DMS153 treated with DMSO at 0.1 percent for 48 hours (cell line): ENCODE results near the gene ZDHHC19.
A peak's percentile ranks its signal among the peaks of the same experiment; 100 is the strongest.
"Not testable (repeated sequence)": the region's sequence is repeated elsewhere in the genome, so short reads cannot be mapped to it uniquely, and the experiment has no call there.

Experiments
- DNase-seq: peaks from one replicate; lab custom pipeline; 2025; ENCODE audit not compliant: unreplicated experiment; lab: John Stamatoyannopoulos, UW

Gene ZDHHC19

GRCh38 chr3:196225086-196225485, 13.9 kb upstream of the ZDHHC19 start:
- no peak for DNase-seq

DNA sequence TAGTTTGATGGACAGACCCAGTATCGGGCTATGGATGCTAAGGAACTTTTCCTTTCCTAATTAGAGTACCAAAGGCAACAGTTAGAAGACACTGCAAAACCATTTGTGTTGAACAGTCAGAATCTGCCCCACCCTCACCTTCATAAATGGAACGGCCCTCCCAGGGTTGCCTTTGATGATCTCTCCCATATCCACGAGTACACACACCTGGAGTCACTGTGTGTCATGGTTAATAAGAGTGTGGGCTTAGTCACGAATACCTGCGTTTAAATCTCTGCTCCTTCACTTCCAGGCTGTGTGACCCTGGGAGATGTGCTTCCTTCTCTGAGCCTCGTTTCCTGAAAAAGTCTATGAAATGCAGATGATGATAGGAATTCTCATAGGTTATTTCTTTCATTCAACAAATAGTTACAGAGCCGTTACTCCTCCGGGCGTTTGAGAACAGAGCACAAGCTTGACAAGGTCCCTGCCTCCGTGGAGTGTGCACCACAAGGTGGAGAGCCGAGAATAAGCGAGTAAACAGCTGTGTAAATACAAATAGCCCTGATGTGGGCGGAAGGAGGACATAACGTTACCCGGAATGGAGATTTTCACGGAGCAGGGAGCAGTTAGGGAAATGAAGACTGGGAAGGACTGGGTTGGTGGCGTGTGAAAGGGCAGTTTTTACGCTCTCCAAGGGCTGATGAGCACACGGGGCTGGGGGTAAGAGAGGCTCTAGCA, 11.8 kb upstream of the ZDHHC19 start:
- DNase-seq, result no peak

DNA sequence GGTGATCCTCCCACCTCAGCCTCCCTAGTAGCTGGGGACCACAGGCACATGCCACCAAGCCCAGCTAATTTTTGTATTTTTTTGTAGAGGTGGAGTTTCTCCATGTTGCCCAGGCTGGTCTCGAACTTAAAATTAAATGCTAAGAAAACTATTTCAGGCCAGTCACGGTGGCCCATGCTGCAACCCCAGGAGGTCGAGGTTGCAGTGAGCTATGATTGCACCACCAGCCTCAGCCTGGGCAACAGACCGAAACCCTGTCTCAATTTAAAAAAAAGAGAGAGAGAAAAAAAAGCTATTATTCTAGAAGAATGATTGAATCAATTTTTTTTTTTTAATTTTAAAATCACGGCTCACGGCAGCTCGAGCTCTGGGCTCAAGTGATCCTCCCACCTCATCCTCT, 9.8 kb upstream of the ZDHHC19 start:
- no peak for DNase-seq

GRCh38 chr3:196220587-196220986, 9.4 kb upstream of the ZDHHC19 start:
- no peak for DNase-seq

DNA sequence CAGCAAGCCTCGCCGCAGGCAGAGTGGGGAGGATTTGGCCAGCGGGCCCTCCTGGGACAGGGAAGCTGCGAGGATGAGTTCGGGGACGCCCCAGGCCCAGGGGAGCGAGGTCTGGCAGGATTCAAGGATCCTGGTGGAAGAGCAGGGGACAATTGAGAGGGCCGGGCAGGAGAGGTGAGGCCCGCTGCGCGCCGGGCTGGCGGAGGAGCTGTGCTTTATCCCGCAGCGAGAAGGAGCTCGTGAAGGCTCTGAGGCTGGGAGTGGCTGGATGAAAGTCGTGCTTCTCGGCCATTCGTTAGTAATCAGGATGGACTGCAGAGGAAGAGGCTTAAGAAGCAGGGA, 8.7 kb upstream of the ZDHHC19 start:
- DNase-seq, result no peak

DNA sequence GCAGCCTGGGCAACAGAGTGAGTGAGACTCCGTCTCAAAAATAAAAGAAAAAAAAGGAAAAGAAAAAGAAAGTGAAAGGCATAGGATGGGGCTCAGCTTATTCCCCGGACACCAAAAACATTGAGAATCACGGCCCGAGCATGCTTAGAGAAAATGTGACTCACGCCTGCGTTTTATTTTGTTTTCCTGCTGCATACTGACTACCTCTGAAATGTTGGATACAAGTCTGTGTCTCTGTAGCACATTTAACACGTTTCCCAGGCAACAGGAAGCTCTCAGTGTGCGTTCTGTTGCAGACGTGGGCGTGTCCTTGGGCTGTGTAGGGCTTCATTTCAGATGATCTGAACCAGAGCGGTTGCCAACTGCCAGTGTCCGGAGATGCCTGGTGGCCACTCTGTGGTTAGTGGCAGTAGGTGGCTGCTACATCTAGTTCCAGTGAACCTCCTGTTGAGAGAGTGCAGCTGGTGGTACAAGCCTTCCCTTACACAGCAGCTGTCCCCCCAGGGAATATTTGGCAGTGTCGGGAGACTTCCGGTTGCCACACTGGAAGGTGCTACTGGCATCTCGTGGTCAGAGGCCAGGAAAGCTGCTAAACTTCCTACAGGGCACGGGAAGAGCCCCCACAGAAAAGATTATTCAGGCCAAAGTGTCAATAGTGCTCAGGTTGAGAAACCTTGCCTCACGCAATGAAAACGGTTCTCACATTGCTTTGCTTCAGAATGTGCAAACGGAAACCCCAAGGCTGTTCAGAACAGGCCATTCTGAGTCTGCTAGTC, 8.2 kb upstream of the ZDHHC19 start:
- peak; percentile 43 for DNase-seq

DNA sequence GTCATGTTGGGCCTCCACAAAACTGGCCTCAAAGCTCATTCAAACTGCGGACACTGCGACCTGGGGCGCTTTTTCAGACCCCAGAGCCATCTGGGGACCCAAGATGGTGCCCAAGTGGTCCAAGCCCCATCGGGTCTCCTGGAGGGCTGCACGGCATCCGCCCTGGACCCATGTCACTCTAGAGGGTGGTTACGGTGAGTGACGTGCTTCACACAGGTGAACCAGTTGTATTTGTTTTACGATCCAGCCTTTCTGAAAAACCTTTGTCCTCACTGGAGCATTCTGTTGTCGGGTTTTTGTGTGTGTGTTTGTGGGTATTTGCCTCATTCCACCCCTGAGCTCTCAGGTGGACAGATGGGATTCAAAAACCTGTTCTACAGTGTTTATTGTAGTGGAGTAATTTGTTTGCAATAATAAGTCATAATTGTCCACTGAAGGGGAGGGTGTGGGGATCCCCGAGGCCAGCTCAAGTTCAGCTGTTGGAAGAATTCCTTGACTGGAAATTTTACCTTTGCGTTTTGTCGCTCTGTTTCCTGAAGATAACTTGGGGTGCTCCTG, 7.0 kb upstream of the ZDHHC19 start:
- no peak for DNase-seq

DNA sequence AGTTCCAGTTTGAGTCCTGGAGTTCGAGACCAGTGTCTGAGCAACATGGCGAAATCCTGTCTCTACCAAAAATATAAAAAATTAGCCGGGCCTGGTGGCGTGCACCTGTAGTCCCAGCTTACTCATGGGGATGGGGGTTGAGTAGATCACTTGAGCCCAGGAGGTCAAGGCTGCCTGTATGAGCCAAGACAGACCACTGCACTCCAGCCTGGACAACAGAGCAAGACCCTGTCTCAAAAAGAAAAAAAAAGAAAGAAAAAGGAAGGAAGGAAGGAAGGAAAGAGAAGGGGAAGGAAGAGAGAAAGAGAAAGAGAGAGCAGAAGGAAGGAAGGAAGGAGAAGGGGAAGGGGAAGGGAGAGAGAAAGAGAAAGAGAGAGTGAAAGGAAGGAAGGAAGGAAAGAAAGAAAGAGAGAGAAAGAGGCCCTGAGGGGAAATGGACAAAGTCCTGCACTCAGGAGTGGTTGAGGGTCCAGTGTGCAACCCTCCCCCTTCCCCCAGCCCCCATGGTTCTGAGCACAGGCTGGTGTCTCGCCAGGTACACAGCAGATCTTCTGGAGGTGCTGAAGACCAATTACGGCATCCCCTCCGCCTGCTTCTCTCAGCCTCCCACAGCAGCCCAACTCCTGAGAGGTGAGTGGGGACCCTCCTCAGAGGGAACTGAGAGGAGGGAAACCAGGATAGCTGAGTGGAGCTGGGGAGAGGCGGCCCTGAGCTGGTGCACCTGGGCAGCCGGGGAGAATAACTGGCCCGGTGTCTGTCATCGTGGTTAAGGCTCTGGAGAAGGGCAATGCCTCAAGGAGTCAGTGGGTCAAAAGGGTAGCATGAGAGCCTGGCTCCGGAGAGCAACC, 6.3 kb upstream of the ZDHHC19 start:
- DNase-seq, result no peak

DNA sequence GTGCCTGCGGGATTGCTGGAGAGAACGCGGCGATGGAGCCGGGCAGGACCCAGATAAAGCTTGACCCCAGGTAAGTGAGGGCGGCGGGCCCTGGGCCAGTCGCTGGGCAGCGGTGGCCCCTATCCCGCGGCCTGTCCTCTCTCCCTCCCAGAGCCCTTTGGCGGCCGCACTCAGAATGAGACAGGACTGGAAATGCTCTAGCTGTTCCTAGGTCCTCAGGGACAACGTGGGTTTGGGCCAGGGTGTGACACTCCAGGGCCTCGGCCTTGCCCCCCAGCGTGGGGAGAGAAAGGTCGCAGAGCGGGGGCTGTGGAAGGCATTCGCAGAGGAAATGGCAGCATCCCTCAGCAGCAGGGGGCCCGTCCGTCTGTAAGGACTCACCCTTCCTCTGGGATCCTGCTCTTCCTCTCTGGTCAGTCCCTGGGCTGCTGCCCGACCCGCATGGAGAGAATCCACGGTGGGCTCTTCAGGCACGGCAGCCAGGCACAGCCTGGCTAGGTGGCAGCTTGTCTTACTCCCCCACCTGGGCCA, 5.5 kb upstream of the ZDHHC19 start:
- DNase-seq, result no peak

- DNase-seq, result no peak
Measured at GRCh38 chr3:196216089-196216564, 4.9 kb upstream of the ZDHHC19 start, which contains the start of gene SLC51A. TSS of gene SLC51A (plus strand) at chr3:196216534. CDS start at chr3:196216713, 179 bp downstream.

GRCh38 chr3:196215493-196216020, 4.4 kb upstream of the ZDHHC19 start:
- no peak for DNase-seq

DNA sequence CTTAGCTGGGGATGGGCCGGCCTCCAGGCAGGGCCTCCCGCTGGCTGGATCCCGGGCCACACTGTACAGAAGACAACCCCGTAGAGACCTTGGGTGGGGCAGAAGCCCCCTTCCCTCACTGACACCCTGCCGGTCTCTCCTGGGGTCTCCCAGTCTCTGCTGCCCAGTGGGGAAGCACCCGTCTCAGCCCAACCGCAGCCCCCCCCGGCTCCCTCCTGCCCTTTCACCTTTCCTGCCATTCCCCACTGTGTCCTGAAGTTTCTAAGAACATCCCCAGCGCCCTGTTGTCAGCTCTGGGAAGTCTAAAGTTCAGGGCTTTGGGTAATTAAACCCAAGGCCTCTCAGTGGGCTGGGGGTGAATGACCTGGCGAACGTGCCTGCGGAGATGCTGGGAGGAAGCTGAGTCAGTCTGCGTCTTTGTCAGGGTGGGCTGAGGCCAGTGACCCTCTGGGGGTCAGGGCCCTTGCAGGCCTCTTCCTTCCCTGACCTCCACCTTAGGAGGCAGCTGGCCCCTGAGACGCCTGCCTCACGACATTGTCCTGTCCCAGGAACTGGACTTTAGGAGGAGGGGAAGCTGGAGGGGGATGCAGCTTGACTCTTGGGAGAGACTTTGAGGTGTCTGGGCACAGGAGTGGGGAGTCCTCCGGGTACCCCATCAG, 3.7 kb upstream of the ZDHHC19 start:
- DNase-seq, result no peak

DNA sequence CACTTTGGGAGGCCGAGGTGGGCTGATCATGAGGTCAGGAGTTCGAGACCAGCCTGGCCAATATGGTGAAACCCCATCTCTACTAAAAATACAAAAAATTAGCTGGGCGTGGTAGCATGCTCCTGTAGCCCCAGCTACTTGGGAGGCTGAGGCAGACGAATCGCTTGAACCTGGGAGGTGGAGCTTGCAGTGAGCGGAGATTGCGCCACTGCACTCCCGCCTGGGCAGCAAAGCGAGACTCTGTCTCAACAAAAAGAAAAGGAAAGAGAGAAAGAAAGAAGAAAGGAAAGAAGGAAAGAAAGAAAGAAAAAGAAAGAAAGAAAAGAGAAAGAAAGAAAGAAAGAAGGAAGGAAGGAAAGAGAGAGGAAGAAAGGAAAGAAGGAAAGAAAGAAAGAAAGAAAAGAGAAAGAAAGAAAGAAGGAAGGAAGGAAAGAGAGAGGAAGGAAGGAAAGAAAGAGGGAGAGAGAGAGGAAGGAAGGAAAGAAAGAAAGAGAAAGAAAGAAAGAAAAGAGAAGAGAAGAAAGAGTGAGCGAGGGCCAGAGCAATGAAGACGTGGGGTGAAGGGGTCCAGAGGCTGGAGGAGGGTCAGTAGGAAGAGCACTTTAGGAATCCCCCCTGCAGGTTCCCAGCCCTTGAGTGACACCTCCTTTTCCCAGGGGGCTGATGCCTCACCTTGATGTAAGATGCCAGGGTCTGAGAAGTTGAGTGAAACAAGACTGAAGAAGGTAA, 1.1 kb downstream of the ZDHHC19 start:
- DNase-seq, result not testable (repeated sequence)

DNA sequence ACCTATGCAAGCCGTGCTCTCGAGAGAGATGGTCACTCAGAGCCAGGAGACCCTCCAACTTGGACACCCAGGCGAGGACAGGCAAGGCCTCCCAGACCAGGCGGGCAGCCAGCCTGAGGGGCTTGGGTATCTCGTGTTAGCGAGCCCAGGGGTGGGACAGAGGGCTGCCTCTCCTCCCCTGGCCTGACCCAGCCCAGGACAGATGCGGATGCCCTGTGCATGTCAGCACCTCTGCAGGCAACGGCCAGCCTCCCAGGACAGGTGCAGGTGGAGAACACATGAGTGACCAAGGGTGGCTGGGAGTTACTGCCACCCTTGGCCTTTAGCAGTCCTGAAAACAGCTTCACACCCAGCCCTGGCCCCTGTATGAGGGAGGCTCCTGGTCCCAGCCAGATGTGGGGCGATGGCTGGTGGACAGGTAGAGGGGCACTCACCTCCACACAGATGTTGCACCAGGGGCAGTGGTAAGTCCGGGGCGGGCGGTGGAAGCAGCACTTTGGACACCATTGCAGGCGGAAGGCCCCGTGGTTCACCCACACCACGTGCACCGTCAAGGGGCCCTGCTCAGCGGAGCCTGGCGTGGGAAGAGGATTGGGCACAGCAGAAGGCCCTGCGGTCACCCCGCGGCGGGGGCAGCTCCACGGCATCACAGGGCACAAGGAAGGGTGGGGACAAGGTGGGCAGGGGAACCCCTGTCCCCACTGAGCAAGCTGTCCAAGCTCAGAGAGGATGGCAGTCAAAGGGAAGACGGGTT, 2.1 kb downstream of the ZDHHC19 start:
- DNase-seq, result no peak

- DNase-seq, result no peak
Measured at GRCh38 chr3:196207833-196208607, 3.2 kb downstream of the ZDHHC19 start.

DNA sequence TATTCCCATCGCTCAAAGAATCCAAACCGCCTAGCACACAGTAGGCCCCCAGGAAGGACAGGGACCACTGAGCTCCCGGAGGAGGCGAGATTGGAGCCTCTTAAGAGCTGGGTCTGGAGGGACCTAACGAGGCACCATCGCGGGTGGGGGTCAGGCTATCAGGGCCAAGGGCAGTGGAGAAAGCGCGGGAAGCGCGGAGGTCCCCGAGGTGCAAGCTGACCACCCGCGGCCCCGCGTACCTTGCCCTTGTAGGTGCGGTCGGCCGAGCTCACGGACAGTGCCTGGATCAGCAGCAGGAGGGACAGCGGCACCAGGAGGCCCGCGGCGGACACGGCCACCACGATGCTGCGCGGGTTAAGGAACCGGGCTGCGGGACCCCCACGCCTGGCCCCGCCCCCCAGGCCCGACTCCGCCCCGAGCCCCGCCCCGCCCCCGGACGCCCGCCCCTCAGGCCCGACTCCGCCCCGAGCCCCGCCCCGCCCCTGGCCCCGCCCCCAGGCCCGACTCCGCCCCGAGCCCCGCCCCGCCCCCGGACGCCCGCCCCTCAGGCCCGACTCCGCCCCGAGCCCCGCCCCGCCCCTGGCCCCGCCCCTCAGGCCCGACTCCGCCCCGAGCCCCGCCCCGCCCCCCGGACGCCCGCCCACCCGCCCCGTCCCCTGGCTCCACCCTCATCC, 3.9 kb downstream of the ZDHHC19 start:
- no peak for DNase-seq

GRCh38 chr3:196205442-196206205, 5.6 kb downstream of the ZDHHC19 start:
- DNase-seq, result not testable (repeated sequence)
